ENCODE results near the gene COG4.

COG4 gene

DNA sequence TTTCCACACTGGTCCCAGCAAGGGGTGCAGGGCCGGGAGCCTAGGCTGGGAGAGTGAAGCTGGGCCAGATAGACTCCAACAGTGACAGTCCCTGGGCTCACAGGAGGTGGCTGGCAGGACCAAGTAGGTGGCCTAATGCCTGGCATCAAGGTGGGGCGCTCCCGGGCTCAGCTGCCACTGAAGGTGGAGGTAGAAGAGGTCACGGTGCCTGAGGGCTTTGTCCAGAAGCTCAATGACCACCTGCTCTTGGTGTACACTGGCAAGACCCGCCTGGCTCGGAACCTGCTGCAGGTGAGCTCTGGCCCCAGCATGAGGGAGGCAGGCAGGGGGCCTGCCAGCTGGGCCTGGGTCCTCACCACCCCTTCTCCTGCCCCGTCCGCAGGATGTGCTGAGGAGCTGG is 45.2 kb downstream of the COG4 start:
- DNase-seq: no peak

DNA sequence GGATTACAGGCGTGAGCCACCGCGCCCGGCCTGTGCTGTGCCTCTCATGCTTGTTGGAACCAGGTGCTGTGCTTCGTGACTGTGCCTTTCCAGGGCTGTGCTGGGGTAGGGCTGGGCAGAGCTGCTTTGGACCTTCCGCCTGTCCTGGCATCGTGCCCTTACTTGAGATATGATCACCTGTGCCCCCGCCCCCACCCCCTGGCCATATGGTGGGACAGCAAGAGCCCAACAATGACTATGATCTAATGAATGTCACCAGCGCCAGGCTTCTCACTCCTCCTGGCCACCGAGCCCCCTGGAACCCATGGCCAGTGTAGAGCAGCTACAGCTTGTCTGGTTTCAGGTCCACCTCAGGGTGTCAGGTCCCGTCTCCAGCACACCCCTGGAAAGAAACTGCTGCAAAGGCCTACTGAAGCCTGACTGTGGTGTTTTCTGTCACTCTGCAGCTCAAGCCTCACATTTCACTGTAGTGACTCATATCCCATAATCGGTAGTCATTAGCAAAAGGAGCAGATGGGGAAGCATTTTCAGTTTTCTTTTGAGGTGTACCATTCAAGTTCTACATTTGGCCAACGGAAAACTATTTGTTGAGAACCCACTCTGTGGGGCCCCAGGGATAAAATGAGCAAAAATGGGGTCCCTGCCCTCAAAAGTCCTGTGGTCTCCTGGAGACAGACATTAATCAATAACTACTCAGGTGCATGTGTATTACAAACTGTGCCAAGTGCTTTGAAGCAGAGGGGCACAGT is 46.9 kb downstream of the COG4 start:
- DNase-seq: no peak

DNA sequence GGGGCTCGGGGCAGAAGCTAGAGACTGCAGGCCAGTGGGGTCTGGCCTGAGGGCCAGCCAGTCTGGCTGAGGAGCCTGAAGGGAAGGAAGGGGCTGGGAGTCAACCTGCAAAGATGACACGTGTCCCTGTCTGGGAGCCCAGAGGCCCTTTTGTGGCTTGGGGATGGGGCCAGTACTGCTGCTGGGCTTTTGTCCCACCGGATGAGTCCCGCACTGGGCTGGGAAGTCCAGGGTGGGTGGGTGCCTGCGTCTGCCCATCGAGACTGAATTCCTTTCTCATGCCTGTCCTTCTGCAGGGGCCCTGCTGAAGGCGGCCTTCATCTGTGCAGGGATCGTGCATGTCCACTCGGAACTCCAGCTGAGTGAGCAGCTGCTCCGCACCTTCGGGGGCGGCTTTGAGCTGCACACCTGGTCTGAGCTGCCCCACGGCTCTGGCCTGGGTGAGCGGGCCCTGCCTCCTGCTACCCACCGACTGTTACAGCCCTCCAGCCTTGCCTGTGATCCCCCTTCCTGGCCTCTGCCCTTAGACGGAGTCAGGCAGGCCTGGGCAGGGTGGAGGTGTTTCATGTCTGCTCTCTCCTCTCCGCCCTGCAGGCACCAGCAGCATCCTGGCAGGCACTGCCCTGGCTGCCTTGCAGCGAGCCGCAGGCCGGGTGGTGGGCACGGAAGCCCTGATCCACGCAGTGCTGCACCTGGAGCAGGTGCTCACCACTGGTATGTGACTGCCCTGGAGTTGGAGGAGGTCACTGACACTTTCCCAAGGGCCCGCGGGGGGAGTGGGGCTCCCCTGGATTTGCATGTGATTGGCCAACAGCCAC is 48.1 kb downstream of the COG4 start:
- no peak for DNase-seq

DNA sequence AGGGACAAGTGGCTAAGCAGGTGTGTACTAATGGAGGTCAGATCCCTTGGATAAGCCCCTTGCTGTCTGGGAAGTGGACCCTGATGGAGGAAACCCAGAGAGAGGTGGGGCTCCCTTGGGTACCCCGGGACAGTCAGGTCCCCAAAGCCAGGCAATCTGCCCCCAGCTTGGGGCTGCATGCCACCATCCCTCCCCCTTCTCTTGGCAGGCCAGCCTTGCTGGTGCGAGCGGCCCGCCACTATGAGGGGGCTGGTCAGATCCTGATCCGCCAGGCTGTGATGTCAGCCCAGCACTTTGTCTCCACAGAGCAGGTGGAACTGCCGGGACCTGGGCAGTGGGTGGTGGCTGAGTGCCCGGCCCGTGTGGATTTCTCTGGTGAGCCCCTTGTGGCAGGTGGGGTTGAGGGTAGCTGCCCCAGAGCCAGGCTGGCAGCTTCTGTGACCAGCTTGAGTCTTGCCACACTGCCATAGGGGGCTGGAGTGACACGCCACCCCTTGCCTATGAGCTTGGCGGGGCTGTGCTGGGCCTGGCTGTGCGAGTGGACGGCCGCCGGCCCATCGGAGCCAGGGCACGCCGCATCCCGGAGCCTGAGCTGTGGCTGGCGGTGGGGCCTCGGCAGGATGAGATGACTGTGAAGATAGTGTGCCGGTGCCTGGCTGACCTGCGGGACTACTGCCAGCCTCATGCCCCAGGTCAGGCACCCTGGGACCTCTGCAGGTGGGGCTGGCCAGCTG is 48.9 kb downstream of the COG4 start:
- no peak for DNase-seq

DNA sequence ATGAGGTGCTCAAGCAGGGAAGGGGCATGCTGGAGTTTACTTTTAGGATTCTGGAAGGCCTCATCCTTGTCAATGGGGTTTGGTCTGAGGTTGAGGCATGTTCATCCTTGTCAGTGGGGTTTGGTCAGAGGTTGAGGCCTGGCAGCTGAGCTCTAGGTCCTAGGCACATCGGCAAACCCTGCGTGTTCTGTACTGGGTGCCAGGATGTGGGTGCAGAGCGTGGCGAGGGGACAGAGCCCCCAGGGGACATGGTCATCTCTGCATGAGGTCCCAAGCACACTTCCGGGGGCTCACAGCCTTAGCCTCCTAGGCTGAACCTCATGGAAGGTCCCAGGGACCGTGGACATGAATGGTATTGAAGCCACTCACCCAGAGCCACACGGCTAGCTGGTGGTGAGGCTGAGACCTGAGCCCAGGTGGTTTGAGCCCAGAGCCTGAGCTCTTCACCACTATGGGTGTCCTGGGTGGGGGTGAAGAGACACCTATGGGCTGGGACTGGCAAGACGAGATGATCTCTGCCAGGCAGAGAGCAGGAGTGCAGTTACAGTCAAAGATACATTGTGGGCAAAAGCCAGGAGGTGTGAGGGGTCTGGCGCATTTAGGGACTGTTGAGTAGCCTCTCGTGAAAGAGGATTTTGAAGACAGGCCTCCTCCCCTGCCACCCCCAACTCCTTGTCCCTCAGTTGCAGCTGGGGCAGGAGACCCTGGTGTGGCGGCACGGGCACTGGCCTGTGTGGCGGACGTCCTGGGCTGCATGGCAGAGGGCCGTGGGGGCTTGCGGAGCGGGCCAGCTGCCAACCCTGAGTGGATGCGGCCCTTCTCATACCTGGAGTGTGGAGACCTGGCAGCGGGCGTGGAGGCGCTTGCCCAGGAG is 49.7 kb downstream of the COG4 start:
- DNase-seq: no peak

DNA sequence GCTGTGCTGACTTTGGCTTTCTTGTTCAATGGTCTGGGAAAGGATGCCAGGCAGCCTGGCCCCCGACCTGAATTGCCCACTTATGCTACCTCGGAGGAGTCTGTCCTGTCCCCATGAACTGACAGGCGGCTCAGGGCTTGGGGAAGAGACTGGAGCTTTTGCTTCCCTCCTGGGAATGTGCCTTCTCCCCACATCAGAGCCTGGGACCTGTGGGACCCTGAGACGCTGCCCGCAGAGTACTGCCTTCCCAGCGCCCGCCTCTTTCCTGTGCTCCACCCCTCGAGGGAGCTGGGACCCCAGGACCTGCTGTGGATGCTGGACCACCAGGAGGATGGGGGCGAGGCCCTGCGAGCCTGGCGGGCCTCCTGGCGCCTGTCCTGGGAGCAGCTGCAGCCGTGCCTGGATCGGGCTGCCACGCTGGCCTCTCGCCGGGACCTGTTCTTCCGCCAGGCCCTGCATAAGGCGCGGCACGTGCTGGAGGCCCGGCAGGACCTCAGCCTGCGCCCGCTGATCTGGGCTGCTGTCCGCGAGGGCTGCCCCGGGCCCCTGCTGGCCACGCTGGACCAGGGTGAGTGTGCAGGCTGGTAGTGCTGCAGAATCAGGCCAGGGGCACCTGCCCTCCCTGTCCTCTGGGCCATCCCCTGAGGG is 50.4 kb downstream of the COG4 start:
- DNase-seq: no peak

DNA sequence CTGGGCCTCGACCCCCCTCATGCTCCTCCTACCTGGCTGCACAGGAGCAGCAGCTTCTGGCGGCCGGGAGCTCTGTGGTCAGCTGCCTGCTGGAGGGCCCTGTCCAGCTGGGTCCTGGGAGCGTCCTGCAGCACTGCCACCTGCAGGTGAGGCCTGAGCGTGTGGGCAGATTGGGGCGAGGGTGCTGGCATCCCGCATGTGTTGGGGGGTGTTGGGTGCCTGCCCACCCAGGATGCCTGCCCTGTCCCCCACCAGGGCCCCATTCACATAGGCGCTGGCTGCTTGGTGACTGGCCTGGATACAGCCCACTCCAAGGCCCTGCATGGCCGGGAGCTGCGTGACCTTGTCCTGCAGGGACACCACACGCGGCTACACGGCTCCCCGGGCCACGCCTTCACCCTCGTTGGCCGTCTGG is 52.4 kb downstream of the COG4 start:
- no peak for DNase-seq

DNA sequence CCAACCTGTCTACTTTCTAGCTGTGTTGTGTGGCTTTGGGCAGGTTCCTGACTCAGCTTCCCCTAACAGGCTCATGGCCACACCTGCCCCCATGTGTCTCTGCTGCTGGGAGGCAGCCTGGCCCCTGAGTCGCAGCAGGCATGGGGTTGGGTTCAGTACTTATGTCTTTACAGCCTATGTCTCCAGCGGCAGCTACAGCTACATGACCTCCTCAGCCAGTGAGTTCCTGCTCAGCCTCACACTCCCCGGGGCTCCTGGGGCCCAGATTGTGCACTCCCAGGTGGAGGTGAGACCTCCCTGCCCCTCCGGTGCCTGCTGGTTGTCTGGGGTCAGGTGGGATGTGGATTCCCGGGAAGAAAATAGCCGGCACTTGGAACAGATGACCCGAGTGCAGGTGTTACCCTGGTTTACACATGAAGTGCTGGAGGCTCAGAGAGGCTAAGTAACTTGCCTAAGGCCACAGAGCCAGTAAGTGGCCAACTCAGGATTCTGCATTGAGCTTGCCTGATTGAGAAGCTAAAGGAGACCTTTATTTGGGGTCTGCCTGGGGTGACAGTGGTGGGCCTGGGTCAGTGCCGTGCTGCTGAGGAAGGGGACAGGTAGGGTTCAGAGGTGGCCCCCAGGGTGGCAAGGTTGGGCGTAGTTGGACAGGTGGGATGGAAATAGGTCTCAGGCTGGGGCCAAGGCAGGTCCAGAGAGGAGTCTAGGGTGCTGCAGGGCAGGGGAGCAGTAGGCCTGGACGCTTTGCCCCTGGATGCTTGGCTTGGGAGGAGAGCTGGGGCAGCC is 53.0 kb downstream of the COG4 start:
- no peak for DNase-seq

DNA sequence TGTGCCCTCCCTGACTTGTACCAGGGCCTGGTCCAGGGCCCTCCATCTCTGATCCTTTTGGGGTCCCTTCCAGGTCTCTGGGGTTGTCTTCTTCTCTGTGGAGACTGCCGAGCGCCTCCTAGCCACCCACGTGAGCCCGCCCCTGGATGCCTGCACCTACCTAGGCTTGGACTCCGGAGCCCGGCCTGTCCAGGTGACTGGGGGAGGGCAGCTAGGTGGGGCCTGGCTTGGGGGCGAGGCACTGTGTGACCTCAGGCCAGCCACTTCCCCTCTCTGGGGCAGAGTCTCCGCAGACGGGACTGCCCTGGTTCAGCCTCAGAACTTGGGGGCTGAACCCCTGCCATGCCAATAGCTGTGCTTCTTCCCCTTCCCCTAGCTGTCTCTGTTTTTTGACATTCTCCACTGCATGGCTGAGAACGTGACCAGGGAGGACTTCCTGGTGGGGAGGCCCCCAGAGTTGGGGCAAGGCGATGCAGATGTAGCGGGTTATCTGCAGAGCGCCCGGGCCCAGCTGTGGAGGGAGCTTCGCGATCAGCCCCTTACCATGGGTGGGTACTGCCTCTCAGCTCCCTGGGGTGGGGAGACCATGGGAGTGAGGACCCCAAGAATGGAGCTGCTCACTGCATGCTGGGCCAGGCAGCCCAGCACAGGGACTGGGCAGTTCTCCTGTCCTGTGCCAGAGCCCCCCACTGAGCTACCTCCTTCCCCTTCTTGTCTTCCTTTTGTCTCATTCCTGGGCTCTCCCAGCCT is 54.4 kb downstream of the COG4 start:
- DNase-seq: no peak

DNA sequence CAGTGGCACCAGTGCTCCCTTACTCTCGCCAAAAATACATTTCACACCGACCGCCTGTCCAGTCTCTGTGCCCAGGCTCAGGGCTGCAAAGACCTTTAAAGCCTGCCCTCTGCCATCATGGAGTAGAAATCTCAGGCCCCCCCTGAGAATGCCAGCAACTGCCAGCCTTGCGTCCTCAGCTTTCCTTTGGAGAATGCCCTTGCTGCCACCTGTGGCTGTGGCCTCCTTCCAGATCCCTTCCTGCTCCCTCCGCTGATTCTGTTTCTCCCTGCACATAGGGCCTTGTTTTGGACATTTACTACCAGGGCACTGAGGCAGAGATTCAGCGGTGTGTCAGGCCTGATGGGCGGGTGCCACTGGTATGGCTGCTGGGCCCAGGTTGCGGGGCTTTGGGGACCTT is 55.7 kb downstream of the COG4 start:
- DNase-seq: no peak

DNA sequence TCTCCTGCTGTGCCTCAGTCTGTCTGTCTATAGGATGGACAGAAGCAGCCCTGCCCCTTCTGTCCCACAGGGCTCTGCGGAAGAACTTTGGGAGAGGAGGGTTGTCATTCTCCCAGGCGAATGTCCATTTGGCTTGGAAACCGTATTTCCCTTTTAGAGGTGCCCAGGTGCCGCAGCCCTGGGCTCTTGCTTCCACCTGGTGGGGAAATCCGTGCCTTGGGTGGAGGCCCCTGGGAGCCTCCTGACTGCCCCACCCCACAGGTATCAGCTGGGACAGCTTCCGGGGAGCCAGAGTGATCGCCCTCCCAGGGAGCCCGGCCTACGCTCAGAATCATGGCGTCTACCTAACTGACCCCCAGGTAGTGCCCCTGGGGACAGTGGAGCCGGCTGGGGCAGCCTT is 56.2 kb downstream of the COG4 start:
- DNase-seq: no peak

DNA sequence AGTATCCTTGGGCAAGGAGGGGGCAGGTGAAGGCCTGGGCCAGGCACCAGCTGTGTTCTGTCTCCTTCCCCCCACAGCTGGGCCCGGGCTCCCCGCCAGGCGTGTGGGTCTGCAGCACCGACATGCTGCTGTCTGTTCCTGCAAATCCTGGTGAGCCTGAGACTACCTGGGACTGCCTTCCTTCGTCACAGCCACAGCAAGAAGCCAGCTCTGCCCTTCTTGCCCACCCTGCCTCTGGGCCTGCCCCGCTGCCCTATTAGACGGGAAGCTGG is 56.6 kb downstream of the COG4 start:
- no peak for DNase-seq

DNA sequence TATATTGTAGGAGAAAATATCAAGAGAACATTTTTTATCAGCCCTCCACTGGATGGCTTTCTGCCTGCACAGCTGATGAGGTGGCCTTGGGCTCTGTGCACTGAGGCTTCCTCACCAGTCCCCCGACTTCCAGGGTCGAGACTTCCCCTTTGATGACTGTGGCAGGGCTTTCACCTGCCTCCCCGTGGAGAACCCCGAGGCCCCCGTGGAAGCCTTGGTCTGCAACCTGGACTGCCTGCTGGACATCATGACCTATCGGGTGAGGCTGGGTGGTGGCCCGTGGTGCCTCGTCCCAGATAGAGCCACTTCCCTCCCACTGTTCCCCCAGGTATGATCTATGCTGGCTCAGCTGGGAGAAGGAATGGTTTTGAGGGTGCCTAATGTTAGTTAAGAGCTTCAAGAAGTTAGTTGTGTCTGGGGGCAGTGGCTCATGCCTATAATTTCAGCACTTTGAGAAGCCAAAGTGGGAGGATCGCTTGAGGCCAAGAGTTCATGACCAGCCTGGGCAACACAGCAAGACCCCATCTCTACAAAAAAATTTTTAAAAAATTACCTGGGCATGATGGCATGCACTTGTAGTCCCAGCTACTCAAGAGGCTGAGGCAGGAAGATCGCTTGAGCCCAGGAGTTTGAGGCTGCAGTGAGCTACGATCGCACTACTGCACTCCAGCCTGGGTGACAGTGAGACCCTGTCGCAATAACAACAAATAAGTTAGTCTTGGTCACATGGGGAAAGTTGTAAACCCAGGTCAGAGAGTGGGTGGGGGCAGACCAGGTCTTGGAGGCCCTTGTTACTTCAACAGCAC is 57.2 kb downstream of the COG4 start:
- no peak for DNase-seq

DNA sequence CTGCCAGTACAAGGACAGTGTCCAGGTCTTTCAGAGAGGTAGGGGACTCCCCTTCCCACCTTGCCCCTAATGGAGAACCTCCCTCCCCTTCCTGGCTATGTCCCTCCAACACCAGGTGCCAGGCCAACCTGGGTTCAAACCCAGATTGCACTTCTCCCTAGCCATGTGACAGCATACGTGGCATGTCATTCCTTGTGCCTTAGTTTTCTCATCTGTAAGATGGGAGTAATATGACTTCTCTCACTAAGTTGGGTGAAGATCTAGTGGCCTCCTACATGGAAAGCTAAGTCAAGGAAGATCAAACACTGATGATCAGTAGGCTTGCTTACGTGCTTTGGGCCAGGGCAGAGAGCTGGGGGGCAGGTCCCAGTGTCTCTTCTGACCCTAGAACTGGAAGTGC is 60.1 kb downstream of the COG4 start:
- no peak for DNase-seq

DNA sequence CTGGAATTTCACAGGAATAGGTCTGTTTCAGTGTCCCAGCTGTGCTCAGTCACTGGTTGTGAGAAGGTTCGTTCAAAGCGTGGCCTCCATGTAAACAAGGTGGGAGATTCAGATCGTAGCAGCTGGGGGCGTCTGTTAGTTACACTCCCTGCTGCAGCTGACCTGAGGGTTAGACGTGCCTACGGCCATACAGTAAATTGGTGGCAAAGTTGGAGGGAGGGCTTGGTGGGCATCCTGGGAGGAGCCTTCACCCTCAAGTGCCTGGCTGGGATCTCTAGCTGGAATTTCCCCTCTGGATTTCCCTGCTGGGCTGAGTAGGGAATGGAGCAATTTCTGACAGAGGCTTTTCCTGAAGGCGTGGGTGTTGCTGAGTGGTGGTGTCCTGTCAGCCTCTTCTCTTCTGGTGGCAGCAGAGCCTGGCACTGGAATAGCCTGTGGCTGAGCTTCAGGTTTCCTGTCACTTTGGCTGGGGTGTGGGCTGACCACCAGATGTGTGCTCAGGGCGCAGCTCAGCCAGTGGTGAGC is 62.6 kb downstream of the COG4 start:
- peak; percentile 83 to 93 for DNase-seq

DNA sequence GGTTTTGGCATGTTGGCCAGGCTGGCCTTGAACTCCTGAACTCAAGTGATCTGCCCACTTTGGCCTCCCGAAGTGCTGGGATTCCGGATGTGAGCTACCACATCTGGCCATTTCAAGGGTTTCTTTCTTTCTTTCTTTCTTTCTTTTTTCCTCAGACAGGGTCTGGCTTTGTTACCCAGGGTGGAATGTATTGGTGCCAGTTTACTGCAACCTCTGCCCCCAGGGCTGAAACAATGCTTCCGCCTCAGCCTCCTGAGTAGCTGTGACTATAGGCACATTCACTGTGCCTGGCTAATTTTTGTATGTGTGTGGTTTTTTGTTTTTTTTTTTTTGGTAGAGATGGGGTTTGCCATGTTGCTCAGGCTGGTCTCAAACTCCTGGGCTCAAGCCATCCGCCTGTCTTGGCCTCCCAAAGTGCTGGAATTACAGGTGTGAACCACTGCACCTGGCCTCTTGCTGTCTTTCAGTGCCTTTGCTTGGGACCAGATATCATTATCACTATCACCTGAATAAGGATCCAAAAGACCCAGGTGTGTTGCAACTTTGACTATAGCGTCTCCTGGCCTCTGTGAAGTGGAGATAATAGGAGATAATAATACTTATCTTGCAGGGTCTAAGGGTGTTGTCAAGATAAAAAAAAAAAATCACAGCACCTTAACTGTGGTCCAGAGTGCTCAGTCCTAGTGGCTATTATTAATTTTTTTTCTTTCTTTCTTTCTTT is 65.7 kb downstream of the COG4 start:
- no peak for DNase-seq

DNA sequence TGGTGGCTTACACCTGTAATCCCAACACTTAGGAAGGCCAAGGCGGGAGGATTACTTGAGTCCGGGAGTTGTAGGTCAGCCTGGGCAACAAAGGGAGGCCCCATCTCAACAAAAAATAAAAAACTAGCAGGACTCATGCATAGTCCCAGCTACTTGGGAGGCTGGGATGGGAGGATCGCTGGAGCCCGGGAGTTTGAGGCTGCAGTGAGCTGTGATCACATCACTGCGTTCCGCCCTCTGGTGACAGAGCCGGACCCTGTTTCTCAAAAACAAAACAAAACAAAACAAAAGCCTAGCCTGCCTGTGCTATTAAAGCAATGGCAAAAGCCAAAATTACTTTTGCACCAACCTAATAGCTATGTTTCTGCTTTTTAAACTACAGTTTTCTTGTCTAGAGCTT is 67.4 kb downstream of the COG4 start:
- no peak for DNase-seq

DNA sequence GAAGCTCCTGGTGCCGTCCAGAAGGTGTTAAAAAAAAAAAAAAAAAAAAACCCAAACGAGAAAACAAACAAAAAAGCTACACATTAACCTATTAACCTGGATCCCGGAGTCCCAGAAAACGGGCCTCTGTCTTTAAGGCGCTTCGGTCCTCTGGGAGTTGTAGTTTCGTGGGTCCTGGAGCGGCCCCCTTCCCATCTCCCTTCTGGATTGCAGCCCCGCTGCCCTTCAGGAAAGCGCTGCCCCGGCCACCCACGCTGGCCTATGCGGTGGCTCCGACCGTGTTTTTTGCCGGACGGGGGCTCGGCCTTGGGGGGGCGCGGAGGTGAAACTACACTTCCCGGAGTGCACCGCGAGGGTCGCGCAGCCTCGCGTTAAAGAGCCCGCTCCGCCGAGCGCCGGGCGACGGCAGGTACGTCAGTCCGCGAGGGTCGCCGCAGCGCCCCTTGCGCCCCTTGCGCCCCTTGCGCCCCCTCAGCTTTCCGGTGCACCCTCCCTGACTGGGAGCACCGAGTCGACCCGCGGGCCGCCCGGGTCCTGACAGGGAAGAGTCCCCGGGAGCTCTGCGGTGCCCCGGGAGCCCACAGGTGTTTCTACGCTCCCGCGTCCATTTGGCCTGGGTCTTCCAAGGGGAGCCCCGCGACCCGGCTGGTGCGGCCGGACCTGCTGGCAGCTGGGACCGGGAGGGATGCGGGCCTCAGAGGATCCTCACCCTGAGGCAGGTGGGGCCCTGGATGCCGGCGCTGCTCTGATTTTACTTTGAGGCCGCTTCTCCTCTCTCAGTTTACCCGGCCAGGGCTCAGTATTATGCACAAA is 68.9 kb downstream of the COG4 start, which contains the start of gene FCSK:
Gene FCSK (plus strand): TSS at position 374 of the 813 bp plus-strand sequence. CDS start 8,596 bp downstream, outside the sequence.
- peak in 1 of 2 donors; percentile 73 for DNase-seq

All from inflammatory macrophage treated with lipopolysaccharide for 1 hour (primary cell).